ENCODE data around the gene IL17RC. TPM values are rescaled to one million over a fixed set of nuclear protein-coding genes. Genes with fewer than 3 reads are reported as not detected.

The IL17RC gene
- polyA plus RNA-seq, 3 donors, result 8.3 to 17.9 (median 9.3) TPM

DNA sequence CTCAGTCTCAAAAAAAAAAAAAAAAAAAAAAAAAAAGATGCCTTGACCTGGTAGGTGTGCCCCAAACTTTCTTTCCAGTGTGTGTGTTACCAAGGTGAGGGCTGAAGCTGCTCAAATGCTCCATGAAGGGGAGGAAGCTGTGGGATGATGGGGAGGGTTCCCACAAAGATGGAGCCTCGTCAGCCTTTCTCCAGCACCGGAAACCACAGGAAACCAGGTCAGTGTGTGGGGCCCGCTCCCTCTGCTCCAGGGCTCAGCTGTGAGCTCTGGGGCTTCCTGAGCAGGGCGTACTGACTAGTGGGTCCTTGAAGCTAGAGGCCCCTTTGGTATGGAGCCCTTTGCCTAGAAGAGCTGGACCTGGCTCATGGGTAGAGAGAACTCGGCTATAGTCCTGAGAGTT, 14.9 kb upstream of the IL17RC start:
- peaks cover 0 to 2% (median 0%) of the 10 kb centered on the region in 3 donors for H3K27me3 Mint-ChIP-seq (ENCODE audit: low read depth in 3 of 3)
- H4K20me1 ChIP-seq (ENCODE audit: insufficient read depth, low read length), result no peaks in the 10 kb centered on the region
- no peaks in the 10 kb centered on the region for H3K36me3 ChIP-seq (replicated peaks in 1 of 2; ENCODE audit: control insufficient read depth in 1 of 2, insufficient read depth in 2 of 2, low read length in 2 of 2)
- H3K9me3 ChIP-seq (replicated peaks in 1 of 2; ENCODE audit: control insufficient read depth in 1 of 2, insufficient read depth in 1 of 2, low read length in 2 of 2), result no peaks in the 10 kb centered on the region
- H3K9me3 Mint-ChIP-seq, result no peaks in the 10 kb centered on the region
- no peak overlapping the region for H3K4me2 ChIP-seq (replicated peaks; ENCODE audit: extremely low read depth, low read length, poor library complexity, severe bottlenecking)
- TF ChIP-seq, protein P1, sequence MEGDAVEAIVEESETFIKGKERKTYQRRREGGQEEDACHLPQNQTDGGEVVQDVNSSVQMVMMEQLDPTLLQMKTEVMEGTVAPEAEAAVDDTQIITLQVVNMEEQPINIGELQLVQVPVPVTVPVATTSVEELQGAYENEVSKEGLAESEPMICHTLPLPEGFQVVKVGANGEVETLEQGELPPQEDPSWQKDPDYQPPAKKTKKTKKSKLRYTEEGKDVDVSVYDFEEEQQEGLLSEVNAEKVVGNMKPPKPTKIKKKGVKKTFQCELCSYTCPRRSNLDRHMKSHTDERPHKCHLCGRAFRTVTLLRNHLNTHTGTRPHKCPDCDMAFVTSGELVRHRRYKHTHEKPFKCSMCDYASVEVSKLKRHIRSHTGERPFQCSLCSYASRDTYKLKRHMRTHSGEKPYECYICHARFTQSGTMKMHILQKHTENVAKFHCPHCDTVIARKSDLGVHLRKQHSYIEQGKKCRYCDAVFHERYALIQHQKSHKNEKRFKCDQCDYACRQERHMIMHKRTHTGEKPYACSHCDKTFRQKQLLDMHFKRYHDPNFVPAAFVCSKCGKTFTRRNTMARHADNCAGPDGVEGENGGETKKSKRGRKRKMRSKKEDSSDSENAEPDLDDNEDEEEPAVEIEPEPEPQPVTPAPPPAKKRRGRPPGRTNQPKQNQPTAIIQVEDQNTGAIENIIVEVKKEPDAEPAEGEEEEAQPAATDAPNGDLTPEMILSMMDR (IDR thresholded peaks at IDR 0.05), result no peak
- H2AFZ ChIP-seq (ENCODE audit: insufficient read depth, low read depth, low read length, poor library complexity, severe bottlenecking), result peak overlapping the region; percentile 58
- H3K4me3 ChIP-seq (replicated peaks in 1 of 3; ENCODE audit: low read depth in 2 of 3, low read length in 3 of 3), result no peak overlapping the region
- intact Hi-C loops (cut with micrococcal nuclease), result no loop called here
- H3K36me3 Mint-ChIP-seq, result no peaks in the 10 kb centered on the region
- H3K79me2 ChIP-seq (ENCODE audit: insufficient read depth, low read length), result no peaks in the 10 kb centered on the region
- H3K4me1 Mint-ChIP-seq, result peaks cover 34% of the 10 kb centered on the region
- H3K27ac ChIP-seq (ENCODE audit: low read depth in 1 of 2, low read length in 2 of 2), result no peak overlapping the region
- DNase-seq, result no peak
- H3K9ac ChIP-seq (ENCODE audit: insufficient read depth, low read length, poor library complexity, severe bottlenecking), result no peak overlapping the region
- WGBS (ENCODE audit: insufficient coverage), result 0% methylated on average over 3 of the region's 5 CpGs
- no peaks in the 10 kb centered on the region for H3K27me3 ChIP-seq (ENCODE audit: control insufficient read depth in 2 of 2, insufficient read depth in 2 of 2, low read length in 2 of 2)
- H3K4me3 Mint-ChIP-seq, result no peak overlapping the region
- no peak overlapping the region for H3K27ac Mint-ChIP-seq
- H3K4me1 ChIP-seq (ENCODE audit: control insufficient read depth in 1 of 2, insufficient read depth in 2 of 2, low read length in 2 of 2), result peaks cover 7 to 14% of the 10 kb centered on the region in 2 donors

DNA sequence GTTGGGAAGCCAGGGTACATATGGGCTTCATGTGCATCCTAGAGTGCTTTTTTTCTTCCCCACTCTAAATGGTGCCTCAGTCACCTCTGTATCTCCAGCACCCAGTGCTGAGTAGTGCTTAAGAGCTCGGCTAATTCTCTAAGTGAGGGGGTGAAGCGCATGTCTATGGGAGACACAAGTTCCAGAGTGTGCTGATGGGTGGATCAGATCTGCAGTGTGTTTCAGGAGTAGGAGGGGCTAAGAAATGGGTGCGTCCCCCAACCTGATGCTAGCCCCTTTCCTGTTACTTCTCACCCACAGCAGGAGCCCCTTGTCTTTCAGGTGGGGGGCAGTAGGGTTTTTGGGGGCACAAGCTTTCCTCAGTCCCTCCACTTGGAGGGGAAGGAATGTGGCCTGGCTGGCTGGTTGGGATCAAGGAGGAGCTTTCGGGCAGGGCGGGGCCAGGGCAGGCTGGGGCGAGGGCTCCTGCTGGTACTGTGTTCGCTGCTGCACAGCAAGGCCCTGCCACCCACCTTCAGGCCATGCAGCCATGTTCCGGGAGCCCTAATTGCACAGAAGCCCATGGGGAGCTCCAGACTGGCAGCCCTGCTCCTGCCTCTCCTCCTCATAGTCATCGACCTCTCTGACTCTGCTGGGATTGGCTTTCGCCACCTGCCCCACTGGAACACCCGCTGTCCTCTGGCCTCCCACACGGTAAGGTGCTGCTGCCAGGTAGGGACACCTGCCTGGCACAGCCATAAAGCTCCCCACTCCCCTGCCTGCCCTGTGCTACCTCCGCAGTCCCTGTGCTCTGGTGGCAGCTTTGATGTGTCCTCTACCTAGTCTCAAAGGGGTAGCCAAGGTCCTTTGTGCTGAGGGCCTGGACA, 14.3 kb upstream of the IL17RC start, which contains the start of gene IL17RE:
Gene IL17RE (plus strand): TSS at position 477 of the 866 bp plus-strand sequence. CDS start 85 bp downstream, at position 562.
- H3K4me3 ChIP-seq (replicated peaks in 1 of 3; ENCODE audit: low read depth in 2 of 3, low read length in 3 of 3), result no peak within 1 kb of the TSS

More for the DNA sequence above, 14.3 kb upstream of the IL17RC start, which contains the start of gene IL17RE:
- Mint-ChIP-seq H3K9me3 (no peaks in the 10 kb centered on the region), H3K4me1 (peaks cover 32% of the 10 kb centered on the region), H3K36me3 (no peaks in the 10 kb centered on the region), H3K27ac (no peak within 1 kb of the TSS), H3K27me3 (ENCODE audit: low read depth in 3 of 3) (peaks cover 0 to 2% (median 0%) of the 10 kb centered on the region in 3 donors), H3K4me3 (peak within 1 kb of the TSS in 1 of 2 donors; percentile 47)
- H3K4me2 ChIP-seq (replicated peaks; ENCODE audit: extremely low read depth, low read length, poor library complexity, severe bottlenecking), result no peak within 1 kb of the TSS
- H3K4me1 ChIP-seq (ENCODE audit: control insufficient read depth in 1 of 2, insufficient read depth in 2 of 2, low read length in 2 of 2), result peaks cover 7 to 14% of the 10 kb centered on the region in 2 donors
- no peak within 1 kb of the TSS for H3K27ac ChIP-seq (ENCODE audit: low read depth in 1 of 2, low read length in 2 of 2)
- H3K27me3 ChIP-seq (ENCODE audit: control insufficient read depth in 2 of 2, insufficient read depth in 2 of 2, low read length in 2 of 2), result no peaks in the 10 kb centered on the region
- intact Hi-C loops (cut with micrococcal nuclease), result no loop called here
- H3K9ac ChIP-seq (ENCODE audit: insufficient read depth, low read length, poor library complexity, severe bottlenecking), result no peak within 1 kb of the TSS
- peak within 1 kb of the TSS; percentile 58 for H2AFZ ChIP-seq (ENCODE audit: insufficient read depth, low read depth, low read length, poor library complexity, severe bottlenecking)
- DNase-seq, result no peak
- H3K9me3 ChIP-seq (replicated peaks in 1 of 2; ENCODE audit: control insufficient read depth in 1 of 2, insufficient read depth in 1 of 2, low read length in 2 of 2), result no peaks in the 10 kb centered on the region
- TF ChIP-seq, protein P1 (IDR thresholded peaks at IDR 0.05), result no peak
- WGBS (ENCODE audit: insufficient coverage), result 72% methylated on average over 10 of the region's 13 CpGs
- H3K79me2 ChIP-seq (ENCODE audit: insufficient read depth, low read length), result no peaks in the 10 kb centered on the region
- H3K36me3 ChIP-seq (replicated peaks in 1 of 2; ENCODE audit: control insufficient read depth in 1 of 2, insufficient read depth in 2 of 2, low read length in 2 of 2), result no peaks in the 10 kb centered on the region
- H4K20me1 ChIP-seq (ENCODE audit: insufficient read depth, low read length), result no peaks in the 10 kb centered on the region
